Measurements from ENCODE around the gene IRF2BP1. TPM values are rescaled to one million over a fixed set of nuclear protein-coding genes. Genes with fewer than 3 reads are reported as not detected.

IRF2BP1 gene
- total RNA-seq, 2 donors from 2014 or later: 20.3 to 29.7 TPM

DNA sequence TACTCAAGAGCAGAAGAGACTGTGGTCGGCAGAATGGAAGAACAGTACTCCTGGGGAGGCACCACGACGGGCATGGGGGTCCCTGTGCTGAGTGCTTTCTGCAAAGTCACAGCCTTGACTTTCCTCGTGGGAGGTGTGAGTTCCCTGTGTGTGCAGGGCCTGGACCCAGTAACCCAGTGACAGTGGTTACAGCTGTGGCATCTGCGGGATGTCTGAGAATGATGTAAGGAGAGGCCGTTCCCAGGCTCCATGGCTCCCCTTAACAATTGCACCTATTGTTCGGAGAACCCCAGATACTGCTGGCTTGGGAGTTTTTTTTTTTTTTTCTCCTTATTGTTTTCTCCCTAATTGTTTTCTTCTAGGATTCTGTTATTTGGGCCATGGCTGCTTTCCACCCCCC is 33.7 kb upstream of the IRF2BP1 start:
- Histone ChIP-seq H3K4me3 (no peak overlapping the region), H3K9ac (ENCODE audit: low read depth in 2 of 2, low read length in 2 of 2) (no peak overlapping the region), H3K36me3 (no peaks in the 10 kb centered on the region), H3K9me3 (no peaks in the 10 kb centered on the region), H3K4me1 (no peaks in the 10 kb centered on the region), H3K27me3 (no peaks in the 10 kb centered on the region), H3K27ac (no peak overlapping the region)
- TF ChIP-seq, protein P1, sequence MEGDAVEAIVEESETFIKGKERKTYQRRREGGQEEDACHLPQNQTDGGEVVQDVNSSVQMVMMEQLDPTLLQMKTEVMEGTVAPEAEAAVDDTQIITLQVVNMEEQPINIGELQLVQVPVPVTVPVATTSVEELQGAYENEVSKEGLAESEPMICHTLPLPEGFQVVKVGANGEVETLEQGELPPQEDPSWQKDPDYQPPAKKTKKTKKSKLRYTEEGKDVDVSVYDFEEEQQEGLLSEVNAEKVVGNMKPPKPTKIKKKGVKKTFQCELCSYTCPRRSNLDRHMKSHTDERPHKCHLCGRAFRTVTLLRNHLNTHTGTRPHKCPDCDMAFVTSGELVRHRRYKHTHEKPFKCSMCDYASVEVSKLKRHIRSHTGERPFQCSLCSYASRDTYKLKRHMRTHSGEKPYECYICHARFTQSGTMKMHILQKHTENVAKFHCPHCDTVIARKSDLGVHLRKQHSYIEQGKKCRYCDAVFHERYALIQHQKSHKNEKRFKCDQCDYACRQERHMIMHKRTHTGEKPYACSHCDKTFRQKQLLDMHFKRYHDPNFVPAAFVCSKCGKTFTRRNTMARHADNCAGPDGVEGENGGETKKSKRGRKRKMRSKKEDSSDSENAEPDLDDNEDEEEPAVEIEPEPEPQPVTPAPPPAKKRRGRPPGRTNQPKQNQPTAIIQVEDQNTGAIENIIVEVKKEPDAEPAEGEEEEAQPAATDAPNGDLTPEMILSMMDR (IDR thresholded peaks at IDR 0.05): no peak
- intact Hi-C loops (cut with DNase I): no loop called here
- DNase-seq: no peak

DNA sequence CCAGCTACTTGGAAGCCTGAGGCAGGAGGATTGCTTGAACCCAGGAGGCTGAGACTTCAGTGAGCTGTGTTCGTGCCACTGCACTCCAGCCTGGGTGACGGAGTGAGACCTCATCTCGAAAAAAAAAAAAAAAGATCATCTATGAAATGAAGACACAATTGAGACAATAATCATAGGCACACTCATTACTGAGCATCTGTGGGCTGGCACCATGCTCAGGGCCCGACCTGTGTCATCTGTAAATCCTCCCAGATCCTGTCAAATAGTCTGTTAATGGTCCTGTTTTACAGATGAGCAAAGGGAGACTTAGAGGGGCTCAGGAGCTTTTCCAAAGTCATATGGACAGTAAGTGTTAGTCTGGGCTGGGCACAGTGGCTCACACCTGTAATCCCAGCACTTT is 32.8 kb upstream of the IRF2BP1 start:
- no peaks in the 10 kb centered on the region for H3K27me3 ChIP-seq
- DNase-seq: no peak
- H3K27ac ChIP-seq: no peak overlapping the region
- H3K36me3 ChIP-seq: no peaks in the 10 kb centered on the region
- H3K9me3 ChIP-seq: no peaks in the 10 kb centered on the region
- H3K4me3 ChIP-seq: no peak overlapping the region
- intact Hi-C loops (cut with DNase I): no loop called here
- TF ChIP-seq, protein P1 (IDR thresholded peaks at IDR 0.05): no peak
- no peak overlapping the region for H3K9ac ChIP-seq (ENCODE audit: low read depth in 2 of 2, low read length in 2 of 2)
- H3K4me1 ChIP-seq: no peaks in the 10 kb centered on the region

DNA sequence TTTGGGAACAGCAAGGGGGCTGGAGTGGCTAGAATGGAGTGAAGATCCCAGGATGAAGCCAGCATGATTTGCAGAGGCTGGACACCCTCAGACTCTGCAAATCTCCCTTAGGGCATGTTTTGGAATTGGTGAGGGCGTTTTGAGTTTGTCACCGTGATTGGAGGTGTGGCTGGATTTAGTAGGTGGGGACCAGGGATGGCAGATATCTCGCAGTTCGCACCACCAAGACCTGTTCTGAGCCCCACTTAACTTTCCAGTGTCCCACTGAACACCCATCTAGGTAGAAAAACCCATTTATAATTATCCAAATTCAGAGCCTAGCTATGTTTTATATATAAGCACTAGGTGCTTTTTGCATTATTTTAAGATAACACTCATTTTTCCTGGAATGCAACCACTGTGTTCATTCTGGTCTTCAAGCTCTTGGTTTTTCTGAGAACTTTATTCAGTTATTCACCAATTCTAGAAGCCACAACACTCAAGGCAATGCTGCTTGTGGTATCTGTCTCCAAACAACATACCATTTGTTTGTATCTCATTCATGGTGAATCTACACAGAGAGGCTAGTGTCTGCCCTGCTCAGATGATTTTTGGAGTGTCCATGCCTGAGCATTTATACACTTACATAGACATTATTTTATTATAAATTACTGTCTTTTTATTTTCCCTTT is 31.6 kb upstream of the IRF2BP1 start:
- no peaks in the 10 kb centered on the region for H3K36me3 ChIP-seq
- no peaks in the 10 kb centered on the region for H3K27me3 ChIP-seq
- intact Hi-C loops (cut with DNase I): no loop called here
- TF ChIP-seq, protein P1 (IDR thresholded peaks at IDR 0.05): no peak
- no peak overlapping the region for H3K9ac ChIP-seq (ENCODE audit: low read depth in 2 of 2, low read length in 2 of 2)
- no peaks in the 10 kb centered on the region for H3K4me1 ChIP-seq
- no peak overlapping the region for H3K4me3 ChIP-seq
- no peak for DNase-seq
- no peak overlapping the region for H3K27ac ChIP-seq
- no peaks in the 10 kb centered on the region for H3K9me3 ChIP-seq

DNA sequence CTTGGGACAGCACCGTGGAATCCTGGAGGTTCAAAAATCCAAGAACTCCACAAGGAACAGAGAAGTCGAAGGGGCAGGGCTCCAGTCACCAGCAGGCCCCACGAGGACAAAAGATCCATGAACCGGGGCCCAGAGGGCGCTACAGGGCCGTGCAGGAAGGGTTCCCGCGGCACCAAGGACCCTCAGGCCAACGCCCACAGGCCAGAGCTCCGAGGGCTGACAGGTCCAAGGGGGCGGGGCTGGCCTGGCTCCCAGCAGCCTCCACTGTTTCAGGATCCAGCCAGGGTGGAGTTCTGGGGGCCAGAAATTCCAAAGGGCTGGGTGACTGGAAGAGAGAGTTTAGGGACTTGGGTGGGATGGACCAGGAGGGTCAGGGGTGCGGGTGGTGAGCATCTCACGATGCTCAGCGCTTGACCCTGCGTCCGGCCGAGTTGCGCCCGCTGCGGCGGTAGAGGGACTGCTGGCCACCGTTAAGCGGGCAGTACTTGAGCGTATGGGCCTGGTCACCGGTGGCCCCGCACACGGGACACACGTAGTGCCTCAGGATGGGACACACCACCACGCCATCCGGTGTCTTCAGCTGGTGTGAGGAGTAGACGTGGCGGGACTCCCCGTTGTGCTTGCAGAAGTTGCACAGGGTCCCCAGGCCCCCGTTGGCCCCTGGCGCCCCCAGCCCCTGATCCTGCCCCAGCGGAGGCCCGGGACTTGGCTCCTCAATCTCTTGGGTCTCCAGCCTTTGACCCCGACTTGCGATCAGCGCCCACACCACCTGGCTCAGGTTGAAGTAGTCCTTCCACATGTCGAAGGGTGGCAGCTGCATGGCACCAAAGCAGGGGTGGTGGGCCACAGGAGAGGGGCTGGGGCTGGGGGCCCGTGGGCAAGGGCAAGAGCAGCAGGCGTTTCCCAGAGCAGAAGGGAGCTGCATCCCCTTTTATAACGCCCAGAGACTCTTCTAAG is 28.2 kb upstream of the IRF2BP1 start, which contains the start of gene NANOS2:
NANOS2 (minus strand) TSS at position 905 of the 957 bp plus-strand sequence; CDS start at position 820, 85 bp downstream.
- Histone ChIP-seq H3K9ac (ENCODE audit: low read depth in 2 of 2, low read length in 2 of 2) (no peak within 1 kb of the TSS), H3K36me3 (no peaks in the 10 kb centered on the region), H3K4me1 (no peaks in the 10 kb centered on the region), H3K9me3 (no peaks in the 10 kb centered on the region), H3K4me3 (no peak within 1 kb of the TSS), H3K27ac (no peak within 1 kb of the TSS), H3K27me3 (no peaks in the 10 kb centered on the region)
- intact Hi-C loops (cut with DNase I): no loop called here
- DNase-seq: no peak
- TF ChIP-seq, protein P1 (IDR thresholded peaks at IDR 0.05): no peak

DNA sequence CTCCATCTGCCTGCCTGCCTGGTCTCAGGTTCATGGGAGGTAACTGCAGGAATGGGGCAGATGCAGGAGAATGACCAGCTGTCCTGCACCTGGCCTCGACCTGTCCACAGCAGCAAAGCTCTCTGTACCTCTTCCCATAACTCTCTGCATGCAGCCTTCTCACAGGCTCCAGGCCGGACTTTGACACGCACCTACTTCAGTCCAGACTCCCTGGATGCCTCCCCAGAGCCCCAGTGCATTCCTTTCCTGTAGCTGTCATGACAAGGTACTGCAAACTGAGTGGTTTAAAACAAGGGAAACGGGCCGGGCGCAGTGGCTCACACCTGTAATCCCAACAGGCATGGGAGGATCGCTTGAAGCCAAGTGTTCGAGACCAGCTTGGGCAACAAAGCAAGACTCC is 25.4 kb upstream of the IRF2BP1 start:
- no peaks in the 10 kb centered on the region for H3K27me3 ChIP-seq
- intact Hi-C loops (cut with DNase I): no loop called here
- DNase-seq: no peak
- no peak overlapping the region for H3K4me3 ChIP-seq
- H3K9me3 ChIP-seq: no peaks in the 10 kb centered on the region
- no peaks in the 10 kb centered on the region for H3K4me1 ChIP-seq
- no peaks in the 10 kb centered on the region for H3K36me3 ChIP-seq
- H3K9ac ChIP-seq (ENCODE audit: low read depth in 2 of 2, low read length in 2 of 2): no peak overlapping the region
- TF ChIP-seq, protein P1 (IDR thresholded peaks at IDR 0.05): no peak
- no peak overlapping the region for H3K27ac ChIP-seq
